K562 (cell line): Measurements from ENCODE around the gene SYMPK. TPM values are rescaled to one million over a fixed set of nuclear protein-coding genes. Genes with fewer than 3 reads are reported as not detected.
A peak's percentile ranks its signal among the peaks of the same experiment; 100 is the strongest.

Experiments
- CREBBP ChIP-seq: IDR thresholded peaks from one replicate; pipeline ENCODE4 v1.6.1; 2012; ENCODE audit warnings: low read depth, mild to moderate bottlenecking, control low read depth, inconsistent platforms, low read length
- ELF4 ChIP-seq: fragments of 450-650 bp; formaldehyde crosslinking; IDR thresholded peaks from 2 replicates; pipeline ENCODE4 v1.4.0; 2022; ENCODE audit warnings: missing genetic modification characterization
- FOXJ2 ChIP-seq: fragments of 200-800 bp; sonication (Bioruptor generic); IDR thresholded peaks from 2 replicates; pipeline ENCODE4 v1.6.1; 2016; ENCODE audit warnings: missing genetic modification characterization, missing compliant biosample characterization
- GABPB2 ChIP-seq: fragments of 250-450 bp; sonication (Bioruptor Pico); conservative IDR thresholded peaks from 2 replicates; pipeline ENCODE4 v1.5.1; 2021; ENCODE audit warnings: mild to moderate bottlenecking
- GATA2 ChIP-seq: sonication (generic); formaldehyde crosslinking; IDR thresholded peaks from 2 replicates; pipeline ENCODE4 v1.4.0; 2020; ENCODE audit warnings: mild to moderate bottlenecking, missing genetic modification reagents
- HDGF ChIP-seq: fragments of 450-650 bp; IDR thresholded peaks from 2 replicates; pipeline ENCODE4 v1.6.1; 2016
- HNRNPL ChIP-seq: fragments of 200-400 bp; formaldehyde crosslinking; IDR thresholded peaks from 2 replicates; pipeline ENCODE4 v1.6.1; 2017; ENCODE audit warnings: low read depth, mild to moderate bottlenecking, low read length
- JUN ChIP-seq, 2 experiments: sonication (generic) in 1 of 2; formaldehyde crosslinking in 1 of 2; IDR thresholded peaks; 2 replicates each; pipeline versions ENCODE4 v1.6.1 to v1.8.0; 2012 to 2022; ENCODE audit warnings: borderline replicate concordance in 2 of 2, mild to moderate bottlenecking in 2 of 2, improper control_type of control experiment in 1 of 2, low read depth in 1 of 2, low read length in 1 of 2, missing genetic modification reagents in 1 of 2
- MTA3 ChIP-seq: fragments of 450-650 bp; formaldehyde crosslinking; IDR thresholded peaks from 2 replicates; pipeline ENCODE4 v1.6.1; 2017; ENCODE audit warnings: mild to moderate bottlenecking, borderline replicate concordance
- PHF20 ChIP-seq: fragments of 450-650 bp; IDR thresholded peaks from 2 replicates; pipeline ENCODE4 v1.6.1; 2018; ENCODE audit not compliant: partially characterized antibody
- SREBF2 ChIP-seq: sonication (generic); formaldehyde crosslinking; IDR thresholded peaks from 2 replicates; pipeline ENCODE4 v1.4.0; 2020; ENCODE audit warnings: mild to moderate bottlenecking, missing genetic modification reagents
- ZNF431 ChIP-seq: sonication (generic); formaldehyde crosslinking; IDR thresholded peaks from 2 replicates; pipeline ENCODE4 v1.8.0; 2022; ENCODE audit warnings: mild to moderate bottlenecking, missing genetic modification reagents
- ZNF75A ChIP-seq: fragments of 450-650 bp; formaldehyde crosslinking; IDR thresholded peaks from 2 replicates; pipeline ENCODE4 v1.4.0; 2020; ENCODE audit warnings: mild to moderate bottlenecking
- ZNF780A ChIP-seq: fragments of 250-450 bp; sonication (Bioruptor Pico); IDR thresholded peaks from 2 replicates; pipeline ENCODE4 v1.5.0; 2021; ENCODE audit warnings: mild to moderate bottlenecking
- polyA plus RNA-seq, 8 experiments: library from polyadenylated mRNA; depleted of rRNA in 4 of 8; stranded (reverse) in 5 of 8; unstranded in 3 of 8; fragments of >200 nt; fragmentation: Nextera tagmentation in 2 of 8; fragmentation: Illumina TruSeq in 1 of 8; extraction: Ambion mirVana in 2 of 8; extraction: Trizol in 1 of 8; gene quantifications; 2 replicates each; pipeline versions ENCODE4 v1.2.1 to v1.2.3, GENCODE V29; 2011 to 2014; ENCODE audit warnings: inconsistent platforms in 1 of 8, missing spikeins in 1 of 8
- total RNA-seq, 7 experiments: library from RNA; depleted of rRNA in 6 of 7; stranded (reverse); fragments of >200 nt in 6 of 7; fragmentation: Illumina TruSeq in 2 of 7; extraction: Trizol in 2 of 7; gene quantifications; 2 replicates each; pipeline versions ENCODE4 v1.2.1 to v1.2.3, GENCODE V29; 2011 to 2021; ENCODE audit warnings: low replicate concordance in 1 of 7
- TF ChIP-seq, protein P1 (sequence below): fragments of 250-450 bp; sonication (Bioruptor Pico); IDR thresholded peaks from 2 replicates; pipeline ENCODE4 v1.9.0; 2021; ENCODE audit warnings: mild to moderate bottlenecking, inconsistent platforms
- TF ChIP-seq, protein P2 (sequence below): fragments of 200-800 bp; sonication (Bioruptor generic); IDR thresholded peaks from 2 replicates; pipeline ENCODE4 v1.6.1; 2017; ENCODE audit warnings: missing genetic modification characterization, missing compliant biosample characterization
- TF ChIP-seq, protein P3 (sequence below): fragments of 250-450 bp; sonication (Bioruptor Pico); IDR thresholded peaks from 2 replicates; pipeline ENCODE4 v1.8.0; 2022; ENCODE audit warnings: inconsistent platforms, mild to moderate bottlenecking, moderate library complexity, borderline replicate concordance
- TF ChIP-seq, protein P4 (sequence below): sonication (generic); formaldehyde crosslinking; IDR thresholded peaks from 2 replicates; pipeline ENCODE4 v1.9.0; 2022; ENCODE audit warnings: mild to moderate bottlenecking, missing genetic modification reagents
- TF ChIP-seq, protein P5 (sequence below): IDR thresholded peaks from 2 replicates; pipeline ENCODE4 v1.6.1; 2016; ENCODE audit warnings: missing genetic modification characterization, missing compliant biosample characterization

SYMPK gene
- total and polyA plus RNA-seq, 9 of the 15 experiments (the other 6 are each of a cell fraction or from before 2014, with no cell fraction given), result 0.73 to 95.5 (median 58.4) TPM

DNA sequence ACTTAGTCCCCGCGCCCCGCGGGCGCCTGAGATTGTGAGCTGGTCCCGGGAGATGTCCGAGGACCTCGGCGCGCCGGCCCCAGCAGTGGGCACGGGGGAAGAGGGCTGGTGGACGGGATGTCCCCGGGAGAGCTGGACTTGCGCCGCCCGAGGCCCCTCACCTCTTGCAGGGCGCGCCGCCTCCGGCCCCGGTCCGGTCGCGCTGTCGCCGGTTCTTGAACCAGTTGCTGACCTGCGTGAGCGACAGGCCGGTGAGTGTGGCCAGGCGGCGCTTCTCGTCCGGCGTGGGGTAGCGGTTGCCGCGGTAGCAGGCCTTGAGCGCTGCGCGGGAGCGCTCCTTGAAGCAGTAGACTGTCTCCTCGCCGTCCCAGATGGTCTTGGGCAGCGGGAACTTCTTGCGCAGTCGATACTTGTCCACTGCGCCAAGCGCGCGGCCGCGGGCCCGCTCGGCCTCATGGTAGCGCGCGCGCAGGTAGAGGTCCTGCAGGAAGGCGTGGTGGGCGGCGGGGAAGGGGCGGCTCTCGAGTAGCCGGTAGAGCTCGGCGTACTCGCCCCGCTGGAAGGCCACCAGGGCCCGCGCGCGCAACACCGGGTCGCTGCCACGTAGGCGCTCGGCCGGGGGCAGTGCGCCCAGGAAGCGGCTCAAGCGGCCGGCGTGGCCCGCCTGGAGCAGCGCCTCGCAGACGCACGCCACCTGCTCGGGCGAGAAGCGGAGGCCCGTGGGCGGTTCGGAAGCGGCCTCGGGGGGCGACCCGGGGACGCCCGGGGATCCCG lies 94.9 kb downstream of the SYMPK start (continued):
- TF ChIP-seq JUN (IDR thresholded peaks at IDR 0.05; ENCODE audit: borderline replicate concordance, low read depth, low read length) (no peak), JUN (CRISPR knock-in tag; IDR thresholded peaks at IDR 0.05; ENCODE audit: borderline replicate concordance) (no peak), GABPB2 (CRISPR knock-in tag) (no peak), HNRNPL (0 out of 2 replicates have a peak, but pooled peaks have one; percentile 56), ZNF431 (peak; percentile 65), CREBBP (no peak), FOXJ2 (tag) (no peak), GATA2 (CRISPR knock-in tag) (no peak), HDGF (no peak), MTA3 (peak; percentile 78; the same call in 1 of the 2 replicates), PHF20 (no peak), ELF4 (no peak), ZNF780A (CRISPR knock-in tag) (no peak), ZNF75A (no peak), SREBF2 (CRISPR knock-in tag) (no peak)
- TF ChIP-seq, protein P1, sequence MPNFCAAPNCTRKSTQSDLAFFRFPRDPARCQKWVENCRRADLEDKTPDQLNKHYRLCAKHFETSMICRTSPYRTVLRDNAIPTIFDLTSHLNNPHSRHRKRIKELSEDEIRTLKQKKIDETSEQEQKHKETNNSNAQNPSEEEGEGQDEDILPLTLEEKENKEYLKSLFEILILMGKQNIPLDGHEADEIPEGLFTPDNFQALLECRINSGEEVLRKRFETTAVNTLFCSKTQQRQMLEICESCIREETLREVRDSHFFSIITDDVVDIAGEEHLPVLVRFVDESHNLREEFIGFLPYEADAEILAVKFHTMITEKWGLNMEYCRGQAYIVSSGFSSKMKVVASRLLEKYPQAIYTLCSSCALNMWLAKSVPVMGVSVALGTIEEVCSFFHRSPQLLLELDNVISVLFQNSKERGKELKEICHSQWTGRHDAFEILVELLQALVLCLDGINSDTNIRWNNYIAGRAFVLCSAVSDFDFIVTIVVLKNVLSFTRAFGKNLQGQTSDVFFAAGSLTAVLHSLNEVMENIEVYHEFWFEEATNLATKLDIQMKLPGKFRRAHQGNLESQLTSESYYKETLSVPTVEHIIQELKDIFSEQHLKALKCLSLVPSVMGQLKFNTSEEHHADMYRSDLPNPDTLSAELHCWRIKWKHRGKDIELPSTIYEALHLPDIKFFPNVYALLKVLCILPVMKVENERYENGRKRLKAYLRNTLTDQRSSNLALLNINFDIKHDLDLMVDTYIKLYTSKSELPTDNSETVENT, result no peak; the same call in 1 of the 2 replicates
- TF ChIP-seq, protein P2, sequence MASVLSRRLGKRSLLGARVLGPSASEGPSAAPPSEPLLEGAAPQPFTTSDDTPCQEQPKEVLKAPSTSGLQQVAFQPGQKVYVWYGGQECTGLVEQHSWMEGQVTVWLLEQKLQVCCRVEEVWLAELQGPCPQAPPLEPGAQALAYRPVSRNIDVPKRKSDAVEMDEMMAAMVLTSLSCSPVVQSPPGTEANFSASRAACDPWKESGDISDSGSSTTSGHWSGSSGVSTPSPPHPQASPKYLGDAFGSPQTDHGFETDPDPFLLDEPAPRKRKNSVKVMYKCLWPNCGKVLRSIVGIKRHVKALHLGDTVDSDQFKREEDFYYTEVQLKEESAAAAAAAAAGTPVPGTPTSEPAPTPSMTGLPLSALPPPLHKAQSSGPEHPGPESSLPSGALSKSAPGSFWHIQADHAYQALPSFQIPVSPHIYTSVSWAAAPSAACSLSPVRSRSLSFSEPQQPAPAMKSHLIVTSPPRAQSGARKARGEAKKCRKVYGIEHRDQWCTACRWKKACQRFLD (CRISPR knock-in tag), result no peak
- TF ChIP-seq, protein P3, sequence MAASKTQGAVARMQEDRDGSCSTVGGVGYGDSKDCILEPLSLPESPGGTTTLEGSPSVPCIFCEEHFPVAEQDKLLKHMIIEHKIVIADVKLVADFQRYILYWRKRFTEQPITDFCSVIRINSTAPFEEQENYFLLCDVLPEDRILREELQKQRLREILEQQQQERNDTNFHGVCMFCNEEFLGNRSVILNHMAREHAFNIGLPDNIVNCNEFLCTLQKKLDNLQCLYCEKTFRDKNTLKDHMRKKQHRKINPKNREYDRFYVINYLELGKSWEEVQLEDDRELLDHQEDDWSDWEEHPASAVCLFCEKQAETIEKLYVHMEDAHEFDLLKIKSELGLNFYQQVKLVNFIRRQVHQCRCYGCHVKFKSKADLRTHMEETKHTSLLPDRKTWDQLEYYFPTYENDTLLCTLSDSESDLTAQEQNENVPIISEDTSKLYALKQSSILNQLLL, result no peak
- TF ChIP-seq, protein P4, sequence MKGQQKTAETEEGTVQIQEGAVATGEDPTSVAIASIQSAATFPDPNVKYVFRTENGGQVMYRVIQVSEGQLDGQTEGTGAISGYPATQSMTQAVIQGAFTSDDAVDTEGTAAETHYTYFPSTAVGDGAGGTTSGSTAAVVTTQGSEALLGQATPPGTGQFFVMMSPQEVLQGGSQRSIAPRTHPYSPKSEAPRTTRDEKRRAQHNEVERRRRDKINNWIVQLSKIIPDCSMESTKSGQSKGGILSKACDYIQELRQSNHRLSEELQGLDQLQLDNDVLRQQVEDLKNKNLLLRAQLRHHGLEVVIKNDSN (CRISPR knock-in tag), result peak; percentile 31; the same call in 1 of the 2 replicates
- TF ChIP-seq, protein P5, sequence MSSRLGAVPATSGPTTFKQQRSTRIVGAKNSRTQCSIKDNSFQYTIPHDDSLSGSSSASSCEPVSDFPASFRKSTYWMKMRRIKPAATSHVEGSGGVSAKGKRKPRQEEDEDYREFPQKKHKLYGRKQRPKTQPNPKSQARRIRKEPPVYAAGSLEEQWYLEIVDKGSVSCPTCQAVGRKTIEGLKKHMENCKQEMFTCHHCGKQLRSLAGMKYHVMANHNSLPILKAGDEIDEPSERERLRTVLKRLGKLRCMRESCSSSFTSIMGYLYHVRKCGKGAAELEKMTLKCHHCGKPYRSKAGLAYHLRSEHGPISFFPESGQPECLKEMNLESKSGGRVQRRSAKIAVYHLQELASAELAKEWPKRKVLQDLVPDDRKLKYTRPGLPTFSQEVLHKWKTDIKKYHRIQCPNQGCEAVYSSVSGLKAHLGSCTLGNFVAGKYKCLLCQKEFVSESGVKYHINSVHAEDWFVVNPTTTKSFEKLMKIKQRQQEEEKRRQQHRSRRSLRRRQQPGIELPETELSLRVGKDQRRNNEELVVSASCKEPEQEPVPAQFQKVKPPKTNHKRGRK, result no peak
